Mucosa of stomach (tissue), 1 donor: ENCODE data around the gene OPALIN.

Experiments
- H3K27me3 ChIP-seq: one replicate; pipeline ENCODE4 v1.7.0; 2013; ENCODE audit warnings: mild to moderate bottlenecking, low read length; ENCODE audit not compliant: control insufficient read depth, insufficient read depth
- H3K36me3 ChIP-seq: one replicate; pipeline ENCODE4 v1.7.0; 2013; ENCODE audit warnings: low read length; ENCODE audit not compliant: control insufficient read depth, insufficient read depth
- H3K4me1 ChIP-seq: one replicate; pipeline ENCODE4 v1.7.0; 2013; ENCODE audit warnings: mild to moderate bottlenecking, low read length; ENCODE audit not compliant: control insufficient read depth, insufficient read depth
- H3K4me3 ChIP-seq: one replicate; pipeline ENCODE4 v1.7.0; 2013; ENCODE audit warnings: low read length
- H3K9ac ChIP-seq: one replicate; pipeline ENCODE4 v1.7.0; 2013; ENCODE audit warnings: mild to moderate bottlenecking, low read length, moderate library complexity
- H3K9me3 ChIP-seq: one replicate; pipeline ENCODE4 v1.7.0; 2013; ENCODE audit warnings: mild to moderate bottlenecking, low read length, moderate library complexity; ENCODE audit not compliant: control insufficient read depth
- donor health status: Pancreatic carcinoma.

OPALIN gene

GRCh38 chr10:96387601-96388000 lies 28.8 kb upstream of the OPALIN start:
- H3K4me1 ChIP-seq: no peaks in the 10 kb centered on the region
- peaks cover 10% of the 10 kb centered on the region for H3K27me3 ChIP-seq

GRCh38 chr10:96387161-96387560 lies 28.4 kb upstream of the OPALIN start:
- H3K4me1 ChIP-seq: no peaks in the 10 kb centered on the region
- H3K9me3 ChIP-seq: no peaks in the 10 kb centered on the region
- H3K4me3 ChIP-seq: no peak overlapping the region
- no peaks in the 10 kb centered on the region for H3K36me3 ChIP-seq
- peaks cover 10% of the 10 kb centered on the region for H3K27me3 ChIP-seq
- H3K9ac ChIP-seq: no peak overlapping the region

More at GRCh38 chr10:96387601-96388000, 28.8 kb upstream of the OPALIN start:
- no peak overlapping the region for H3K9ac ChIP-seq
- no peaks in the 10 kb centered on the region for H3K36me3 ChIP-seq
- H3K4me3 ChIP-seq: no peak overlapping the region
- no peaks in the 10 kb centered on the region for H3K9me3 ChIP-seq

DNA sequence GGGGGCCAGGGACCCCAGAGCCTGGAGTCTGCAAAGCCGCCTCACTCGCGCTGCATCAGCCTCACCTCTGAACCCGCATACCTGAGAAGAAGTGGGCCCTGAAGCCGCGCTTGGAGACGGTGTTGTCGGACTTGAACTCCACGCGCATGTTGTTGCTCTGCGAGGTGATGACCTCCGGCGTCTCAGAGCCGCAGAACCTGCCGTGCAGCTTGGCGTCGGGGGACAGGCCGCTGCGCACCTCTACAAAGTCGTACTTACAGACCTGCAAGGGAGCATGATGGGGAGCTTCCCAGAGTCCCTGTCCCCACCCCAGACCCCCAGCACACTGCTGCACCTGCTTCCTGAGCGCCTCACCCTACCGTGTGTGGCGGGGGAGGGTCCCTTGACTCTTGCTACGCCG lies 25.7 kb upstream of the OPALIN start:
- no peaks in the 10 kb centered on the region for H3K4me1 ChIP-seq
- peaks cover 10% of the 10 kb centered on the region for H3K27me3 ChIP-seq
- no peaks in the 10 kb centered on the region for H3K36me3 ChIP-seq
- no peaks in the 10 kb centered on the region for H3K9me3 ChIP-seq
- no peak overlapping the region for H3K4me3 ChIP-seq
- no peak overlapping the region for H3K9ac ChIP-seq

GRCh38 chr10:96380821-96381220 lies 22.0 kb upstream of the OPALIN start:
- H3K36me3 ChIP-seq: no peaks in the 10 kb centered on the region

DNA sequence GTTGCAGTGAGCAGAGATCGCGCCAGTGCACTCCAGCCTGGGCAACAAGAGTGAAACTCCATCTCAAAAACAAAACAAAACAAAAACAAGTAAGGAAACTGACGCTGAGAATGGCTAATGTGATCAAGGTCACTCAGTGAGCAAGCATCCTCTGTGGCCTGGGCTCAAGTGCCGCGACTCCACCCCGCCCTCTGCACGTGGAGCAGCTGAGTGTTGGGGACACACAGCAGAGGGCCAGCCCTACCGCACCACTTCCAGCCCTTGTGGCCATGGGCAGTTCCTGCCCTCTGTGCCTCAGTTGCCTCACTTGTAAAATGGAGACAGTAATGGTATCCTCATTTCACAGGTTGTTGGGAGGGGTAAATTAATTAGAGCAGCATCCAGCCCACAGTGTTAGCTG lies 21.0 kb upstream of the OPALIN start:
- H3K9me3 ChIP-seq: no peaks in the 10 kb centered on the region
- H3K9ac ChIP-seq: no peak overlapping the region
- no peak overlapping the region for H3K4me3 ChIP-seq
- H3K27me3 ChIP-seq: peaks cover 7% of the 10 kb centered on the region
- no peaks in the 10 kb centered on the region for H3K4me1 ChIP-seq
- H3K36me3 ChIP-seq: no peaks in the 10 kb centered on the region

More at GRCh38 chr10:96380821-96381220, 22.0 kb upstream of the OPALIN start:
- H3K4me1 ChIP-seq: no peaks in the 10 kb centered on the region
- H3K27me3 ChIP-seq: peaks cover 7% of the 10 kb centered on the region
- H3K9me3 ChIP-seq: no peaks in the 10 kb centered on the region
- H3K4me3 ChIP-seq: no peak overlapping the region
- no peak overlapping the region for H3K9ac ChIP-seq

GRCh38 chr10:96378741-96379140 lies 19.9 kb upstream of the OPALIN start:
- H3K4me3 ChIP-seq: no peak overlapping the region
- H3K36me3 ChIP-seq: no peaks in the 10 kb centered on the region
- H3K9ac ChIP-seq: no peak overlapping the region
- no peaks in the 10 kb centered on the region for H3K27me3 ChIP-seq
- H3K9me3 ChIP-seq: no peaks in the 10 kb centered on the region
- H3K4me1 ChIP-seq: no peaks in the 10 kb centered on the region

DNA sequence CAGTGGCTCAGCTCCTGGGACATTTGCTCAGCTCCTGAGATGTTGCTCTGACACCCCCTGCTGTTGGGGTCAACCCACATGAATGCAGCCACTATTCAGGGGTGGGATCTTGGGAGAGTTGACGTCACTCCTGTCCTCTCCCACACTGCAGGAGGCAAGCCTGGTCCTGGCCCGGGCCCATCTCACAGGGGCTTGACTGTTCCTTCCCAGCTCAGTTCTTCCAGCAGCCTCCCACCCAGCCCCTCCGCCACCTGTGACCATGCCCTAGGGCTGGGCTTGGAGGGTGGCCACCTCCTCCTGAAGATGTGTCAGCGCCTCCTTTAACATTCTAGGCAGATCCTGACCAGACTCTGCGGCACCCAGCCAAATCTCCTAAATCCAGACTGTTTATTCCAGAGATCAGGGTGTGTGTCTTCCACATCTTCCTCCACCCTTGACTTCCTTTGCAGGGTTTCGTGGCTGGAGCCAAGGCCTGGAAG lies 19.1 kb upstream of the OPALIN start:
- no peak overlapping the region for H3K4me3 ChIP-seq
- no peaks in the 10 kb centered on the region for H3K27me3 ChIP-seq
- H3K36me3 ChIP-seq: no peaks in the 10 kb centered on the region
- H3K9me3 ChIP-seq: no peaks in the 10 kb centered on the region
- H3K4me1 ChIP-seq: no peaks in the 10 kb centered on the region
- H3K9ac ChIP-seq: no peak overlapping the region

- Histone ChIP-seq H3K4me1 (no peaks in the 10 kb centered on the region), H3K9me3 (no peaks in the 10 kb centered on the region), H3K36me3 (no peaks in the 10 kb centered on the region), H3K4me3 (no peak overlapping the region), H3K9ac (no peak overlapping the region), H3K27me3 (no peaks in the 10 kb centered on the region)
These were observed 17.7 kb upstream of the OPALIN start for GRCh38 chr10:96376483-96376882.

GRCh38 chr10:96374985-96375830 lies 16.4 kb upstream of the OPALIN start:
- no peaks in the 10 kb centered on the region for H3K4me1 ChIP-seq
- peak overlapping the region; percentile 15 for H3K4me3 ChIP-seq
- no peaks in the 10 kb centered on the region for H3K9me3 ChIP-seq
- no peak overlapping the region for H3K9ac ChIP-seq
- H3K27me3 ChIP-seq: no peaks in the 10 kb centered on the region
- H3K36me3 ChIP-seq: no peaks in the 10 kb centered on the region

DNA sequence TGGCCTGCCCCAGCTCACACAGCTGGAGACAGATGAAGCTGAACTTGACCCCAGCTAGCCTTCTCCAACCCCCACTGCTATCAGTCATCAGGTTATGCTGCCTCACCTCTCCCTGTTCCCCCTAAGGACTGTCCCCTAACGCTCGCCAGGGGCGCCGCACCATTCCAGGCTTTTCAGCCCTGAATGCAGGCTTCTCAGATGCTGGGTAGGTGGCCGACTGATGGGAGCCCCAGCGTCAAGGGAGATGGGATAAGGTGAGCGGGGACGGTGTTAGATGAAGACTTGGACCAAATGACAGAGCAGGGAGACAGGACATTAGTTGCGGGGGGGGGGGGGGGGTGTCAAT lies 15.8 kb upstream of the OPALIN start:
- H3K4me3 ChIP-seq: no peak overlapping the region
- H3K9ac ChIP-seq: no peak overlapping the region

DNA sequence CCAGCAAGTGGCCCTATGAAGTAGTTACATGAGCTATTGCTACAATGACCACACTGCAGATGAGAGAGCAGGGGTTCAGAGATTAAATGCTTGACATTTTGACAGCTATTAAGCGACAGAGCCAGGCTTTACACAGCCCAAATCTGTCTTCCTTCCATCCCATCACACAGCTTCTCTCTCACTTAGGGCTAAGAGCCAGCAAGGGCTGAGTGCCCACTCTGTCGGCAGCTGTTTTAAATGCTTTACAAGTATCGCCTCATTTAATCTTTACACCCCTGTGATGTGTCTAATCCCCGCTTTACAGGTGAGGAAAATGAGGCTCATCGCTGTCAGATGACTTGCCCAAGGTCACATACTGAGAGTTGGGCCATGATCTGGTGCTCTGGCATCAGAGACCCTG lies 15.2 kb upstream of the OPALIN start:
- Histone ChIP-seq H3K27me3 (no peaks in the 10 kb centered on the region), H3K9ac (no peak overlapping the region), H3K4me1 (no peaks in the 10 kb centered on the region), H3K4me3 (no peak overlapping the region), H3K36me3 (no peaks in the 10 kb centered on the region), H3K9me3 (no peaks in the 10 kb centered on the region)

More for the DNA sequence above, 15.8 kb upstream of the OPALIN start:
- no peaks in the 10 kb centered on the region for H3K4me1 ChIP-seq
- H3K9me3 ChIP-seq: no peaks in the 10 kb centered on the region
- no peaks in the 10 kb centered on the region for H3K27me3 ChIP-seq
- no peaks in the 10 kb centered on the region for H3K36me3 ChIP-seq

DNA sequence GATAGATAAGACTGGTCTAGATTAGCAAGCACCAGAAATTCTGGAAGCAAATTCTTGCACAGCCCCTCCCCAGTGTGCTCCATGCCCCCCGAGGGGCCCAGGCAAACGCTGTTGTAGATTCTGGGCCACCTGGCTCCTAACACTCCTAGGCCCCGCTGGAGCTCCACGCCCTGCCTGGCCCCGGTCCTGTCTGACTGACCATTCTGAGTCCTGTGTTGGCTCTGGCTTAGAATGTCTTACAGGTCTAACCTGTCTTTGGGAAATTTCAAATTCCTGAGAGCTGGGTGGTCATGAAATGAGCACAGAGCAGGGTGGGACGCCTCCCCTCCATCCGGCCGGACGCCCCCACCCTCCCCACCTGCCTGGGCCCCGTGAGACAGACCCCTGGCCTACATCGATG lies 12.6 kb upstream of the OPALIN start:
- H3K4me3 ChIP-seq: no peak overlapping the region
- no peak overlapping the region for H3K9ac ChIP-seq
- no peaks in the 10 kb centered on the region for H3K9me3 ChIP-seq
- H3K4me1 ChIP-seq: no peaks in the 10 kb centered on the region
- H3K36me3 ChIP-seq: no peaks in the 10 kb centered on the region
- no peaks in the 10 kb centered on the region for H3K27me3 ChIP-seq
